ENCODE data around the gene MTHFD1L.

GRCh38 chr6:151141685-151142084, 276.2 kb downstream of the MTHFD1L start:
- TF ChIP-seq CTCF (IDR thresholded peaks at IDR 0.05), result no peak
- TF ChIP-seq POLR2A (IDR thresholded peaks at IDR 0.05), result no peak
- TF ChIP-seq POLR2AphosphoS5 (IDR thresholded peaks at IDR 0.05), result no peak
